DMS53 treated with DMSO at 0.1 percent for 48 hours (cell line): ENCODE measurements around the gene LYVE1.
"Not testable (repeated sequence)": the region's sequence is repeated elsewhere in the genome, so short reads cannot be mapped to it uniquely, and the experiment has no call there.

ENCODE experiments used
- DNase-seq: peaks from one replicate; lab custom pipeline; 2025; ENCODE audit not compliant: unreplicated experiment; lab: John Stamatoyannopoulos, UW

Gene LYVE1

GRCh38 chr11:10568486-10568941, at the start of gene LYVE1:
LYVE1 (minus strand) TSS chr11:10568665; CDS start chr11:10568532, 133 bp downstream.
- DNase-seq: no peak

GRCh38 chr11:10617551-10617950, 49.1 kb upstream of the LYVE1 start:
- no peak for DNase-seq

DNA sequence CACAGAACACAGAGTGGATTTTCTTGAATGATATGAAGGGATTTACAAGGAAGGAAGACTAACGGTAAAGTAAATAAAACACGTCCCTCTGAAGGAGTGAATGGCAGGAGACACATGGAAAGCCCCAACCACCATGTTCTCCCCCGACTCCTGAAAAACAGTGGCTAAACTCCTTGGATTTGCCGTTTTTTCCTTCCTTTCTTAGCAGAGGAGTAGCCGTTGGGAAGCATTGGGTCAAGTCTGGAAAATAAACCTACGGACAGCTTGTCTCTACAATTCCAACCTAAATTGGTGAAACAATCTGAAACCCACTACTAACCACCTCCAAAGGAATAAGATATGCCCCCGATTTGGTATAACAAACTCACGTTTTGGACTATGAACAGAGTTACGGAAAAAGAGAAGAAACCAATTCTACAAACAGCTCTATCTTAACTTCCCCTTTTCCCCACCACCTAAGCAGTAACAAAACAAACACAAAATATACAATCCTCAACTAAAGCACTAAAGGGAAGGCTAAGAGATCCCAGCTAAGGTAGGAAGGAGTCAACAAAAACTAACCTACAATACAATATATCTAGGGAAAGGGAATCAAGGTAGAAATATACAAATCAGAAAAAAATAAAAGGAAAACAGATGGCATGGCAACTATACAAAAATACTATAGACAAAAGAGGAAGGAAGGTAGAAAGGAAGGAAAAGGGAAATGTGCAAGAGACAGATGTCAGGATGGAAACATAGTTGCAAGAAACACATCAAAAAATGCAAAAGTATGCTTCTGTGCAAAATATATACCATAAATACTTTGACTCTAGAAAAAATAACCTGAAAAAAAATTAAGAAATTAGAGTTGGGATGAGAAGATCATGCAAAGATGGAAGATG, 43.8 kb upstream of the LYVE1 start:
- no peak for DNase-seq

- no peak for DNase-seq
Observed at GRCh38 chr11:10609636-10610035, 41.2 kb upstream of the LYVE1 start.

- no peak for DNase-seq
Observed at GRCh38 chr11:10608584-10608983, 40.1 kb upstream of the LYVE1 start.

DNA sequence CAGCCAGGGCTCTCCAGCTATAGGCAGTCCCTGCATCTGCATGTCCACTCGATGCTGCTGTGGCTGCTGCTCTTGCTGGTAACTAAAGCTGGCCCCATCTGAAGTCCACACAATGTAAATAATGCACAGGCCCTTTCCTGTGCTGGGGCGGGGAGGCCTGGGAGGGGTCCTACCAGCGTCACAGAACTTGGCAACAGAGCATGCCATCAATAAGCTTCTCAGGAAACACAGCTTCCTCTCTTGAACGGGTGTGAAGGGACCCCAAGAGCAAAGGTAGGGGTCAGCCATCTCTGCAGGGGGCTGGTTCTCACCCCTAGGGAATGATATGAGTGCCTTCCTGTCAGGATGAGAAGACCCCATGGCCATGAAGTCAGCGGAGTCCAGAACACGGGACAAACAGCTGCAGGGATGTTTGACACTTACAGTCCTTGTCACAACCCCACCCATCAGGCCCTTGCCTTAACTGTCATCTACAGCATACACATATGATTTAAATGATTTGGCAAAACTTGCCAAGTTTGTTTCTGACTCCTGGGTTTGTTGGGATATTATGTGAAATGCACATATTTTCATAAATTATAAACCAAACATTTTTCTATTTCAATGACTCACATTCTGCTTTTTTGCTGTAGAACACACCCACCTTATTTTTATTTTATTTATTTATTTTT, 39.1 kb upstream of the LYVE1 start:
- DNase-seq: no peak

- DNase-seq: no peak
Observed at GRCh38 chr11:10606536-10607208, 38.2 kb upstream of the LYVE1 start.

DNA sequence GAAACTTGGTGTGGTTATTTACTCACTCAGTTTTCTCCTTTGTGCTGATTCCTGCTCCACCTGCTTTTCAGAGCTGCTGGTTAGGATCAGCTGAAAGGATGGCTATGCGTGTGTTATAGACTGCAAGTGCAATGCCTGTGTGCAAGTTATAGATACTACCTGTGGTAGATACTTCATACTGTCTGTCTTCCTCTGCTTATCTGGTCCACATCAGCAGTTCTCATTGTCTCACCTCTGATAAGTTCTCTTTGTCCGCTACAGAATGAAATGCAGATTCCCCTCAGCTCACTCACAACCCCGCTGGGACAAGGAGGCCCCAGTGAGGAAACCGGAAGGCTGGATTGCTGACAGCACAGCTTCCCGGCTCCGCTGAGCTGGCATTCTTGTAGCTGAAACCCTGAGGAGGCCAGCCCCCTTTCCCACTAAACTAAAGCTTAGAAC, 37.5 kb upstream of the LYVE1 start:
- no peak for DNase-seq

GRCh38 chr11:10604798-10605197, 36.3 kb upstream of the LYVE1 start:
- no peak for DNase-seq

DNA sequence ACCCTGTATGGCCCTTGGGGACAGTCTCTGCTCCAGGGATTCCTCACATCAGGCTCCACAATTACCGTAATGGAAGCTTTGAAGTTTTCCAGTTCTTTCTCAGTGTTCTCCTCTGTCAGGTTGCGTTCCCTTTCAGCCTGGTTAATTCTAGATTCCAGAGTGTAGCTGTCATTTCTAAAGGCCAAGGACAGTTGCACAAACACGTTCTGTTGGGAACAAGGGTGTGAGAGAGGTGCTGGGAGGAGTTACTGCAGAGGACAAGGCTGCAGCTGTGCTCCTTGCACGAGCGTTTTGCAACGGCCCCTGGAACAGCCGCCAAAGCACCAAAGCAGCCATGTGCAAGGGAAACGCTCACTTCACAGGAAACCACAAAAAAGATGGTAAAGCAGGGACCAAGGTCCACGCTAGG, 35.9 kb upstream of the LYVE1 start:
- DNase-seq: no peak

DNA sequence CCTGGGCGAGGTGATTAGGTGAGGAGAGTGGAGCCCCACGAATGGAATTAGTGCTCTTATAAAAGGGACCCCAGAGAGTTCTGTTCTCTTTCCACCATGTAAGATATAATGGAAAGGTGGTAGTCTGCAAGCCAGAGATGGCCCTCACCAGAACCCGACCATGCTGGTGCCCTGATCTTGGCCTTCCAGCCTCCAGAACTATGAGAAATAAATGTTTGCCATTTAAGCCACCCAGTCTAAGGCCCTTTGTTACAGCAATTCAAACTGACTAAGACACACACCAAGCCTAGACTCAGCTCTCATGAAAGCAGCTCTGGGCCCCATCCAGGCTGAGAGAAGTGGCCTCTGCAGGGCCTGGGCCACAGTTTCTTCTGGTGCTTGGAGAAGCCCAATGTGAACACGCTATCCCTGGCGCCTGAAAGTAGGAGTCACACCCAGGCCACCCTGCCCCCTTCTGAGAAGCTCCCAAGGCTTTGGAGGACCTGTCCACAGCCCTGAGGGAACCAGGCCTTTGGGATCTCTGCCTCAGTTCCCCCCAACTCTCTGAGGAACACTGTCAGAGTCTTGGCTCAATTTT, 35.3 kb upstream of the LYVE1 start:
- DNase-seq: no peak

DNA sequence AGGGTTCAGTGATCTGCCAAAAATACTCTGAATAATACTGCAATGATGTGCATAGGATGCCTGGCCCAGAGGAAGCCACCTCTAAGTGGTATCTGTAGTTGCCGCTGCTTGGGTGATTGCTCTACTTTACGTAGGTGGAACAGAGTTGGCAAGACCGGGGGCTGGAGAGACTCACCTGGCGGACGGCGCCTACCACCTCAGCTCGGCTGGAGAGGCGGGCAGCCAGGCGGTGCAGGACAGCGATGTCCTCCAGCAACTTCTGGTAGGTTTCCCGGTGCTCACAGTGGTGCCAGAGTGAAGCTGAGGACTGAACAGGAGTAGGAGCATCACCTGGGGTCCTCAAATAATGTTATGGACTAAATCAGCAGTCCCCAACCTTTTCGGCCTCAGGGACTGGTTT, 34.5 kb upstream of the LYVE1 start:
- DNase-seq: no peak

DNA sequence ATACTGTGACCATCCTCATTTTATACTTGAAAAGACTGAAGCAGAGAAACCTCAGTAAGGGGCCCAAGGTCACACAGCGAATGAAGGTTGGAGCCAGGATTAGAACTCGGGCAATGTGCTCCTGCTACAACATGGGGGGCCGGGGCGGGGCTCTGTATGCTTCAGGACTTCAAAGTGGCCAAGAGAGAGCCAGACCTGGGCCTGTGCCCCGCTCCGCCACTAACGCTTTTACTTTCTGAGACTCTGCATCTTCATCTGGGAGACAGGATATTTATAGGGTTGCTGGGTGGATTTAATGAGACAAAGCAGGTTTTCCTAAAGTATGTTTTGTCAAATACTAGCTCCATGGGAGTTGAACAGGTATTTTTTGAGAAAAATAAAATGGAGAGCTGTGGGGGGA, 33.9 kb upstream of the LYVE1 start:
- DNase-seq: no peak

DNA sequence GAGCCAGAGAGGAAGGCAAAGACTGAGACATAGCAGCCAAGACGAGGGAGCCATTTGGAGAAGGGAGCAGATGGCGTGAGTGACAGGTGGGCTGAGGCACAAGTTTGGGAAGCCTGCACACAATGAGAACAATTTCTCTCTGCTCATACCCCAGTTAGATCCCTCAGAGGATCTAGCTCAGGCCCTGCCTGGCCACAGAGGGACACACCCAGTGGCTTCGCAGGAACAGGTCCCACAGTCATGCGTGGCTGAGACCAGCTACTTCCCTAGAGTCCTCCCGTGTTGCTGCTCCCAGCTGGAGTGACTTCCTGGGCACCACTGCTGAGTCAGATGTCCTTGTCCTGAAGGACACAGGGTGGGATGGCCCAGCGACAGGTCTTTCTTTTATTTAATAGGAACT, 33.4 kb upstream of the LYVE1 start:
- DNase-seq: no peak

DNA sequence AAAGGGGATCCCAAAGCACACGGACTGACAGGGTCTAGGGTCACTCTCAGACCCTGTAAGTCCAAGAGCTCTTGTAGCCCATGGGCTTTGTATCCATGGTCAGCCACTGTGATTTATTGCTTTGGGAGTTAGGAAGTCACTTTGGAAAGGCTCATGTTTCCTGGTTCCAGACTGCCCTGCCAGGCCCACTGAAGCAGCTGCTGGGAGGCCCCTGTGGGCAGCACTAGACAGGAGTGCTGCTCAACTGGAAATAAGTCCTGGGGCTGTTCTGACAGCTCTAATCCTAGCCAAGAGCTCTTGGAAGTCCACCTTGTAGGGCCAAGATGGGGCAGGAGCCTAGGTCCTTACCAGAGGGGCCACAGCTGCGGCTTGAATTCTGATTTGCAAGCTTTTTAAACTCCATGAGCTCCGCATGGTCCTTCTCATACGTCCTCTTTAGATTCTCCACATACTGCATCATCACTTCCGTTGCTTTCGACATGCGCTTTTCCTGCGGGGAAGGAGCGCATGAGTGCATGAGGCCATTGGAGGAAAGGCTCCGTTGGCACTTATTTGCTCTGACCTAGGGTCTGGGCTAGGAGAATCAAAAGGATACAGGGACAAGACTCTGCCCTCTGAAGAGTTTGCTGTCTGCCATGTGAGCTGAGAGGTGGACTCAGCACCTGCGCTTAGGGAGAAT, 32.2 kb upstream of the LYVE1 start:
- no peak for DNase-seq

- no peak for DNase-seq
Observed at GRCh38 chr11:10599388-10600175, 31.1 kb upstream of the LYVE1 start.

DNA sequence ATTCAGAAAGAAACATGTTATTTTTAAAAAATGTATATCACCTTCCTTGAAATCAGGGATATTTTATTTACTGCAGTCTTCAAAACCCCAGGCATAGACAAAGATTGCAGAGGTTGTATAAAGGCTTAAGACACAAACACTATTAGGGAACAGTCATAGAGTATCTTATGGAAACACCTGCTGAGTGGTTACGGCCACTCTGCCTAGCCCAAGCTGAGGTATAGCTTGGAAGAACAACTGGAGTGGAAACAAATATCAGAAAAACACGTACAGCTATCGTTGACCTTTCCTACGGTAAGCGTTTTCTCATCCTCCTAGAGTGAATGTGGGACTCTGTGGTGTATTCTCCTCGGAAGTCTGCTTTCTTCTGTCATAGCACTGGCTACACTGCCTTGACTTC, 30.4 kb upstream of the LYVE1 start:
- no peak for DNase-seq

DNA sequence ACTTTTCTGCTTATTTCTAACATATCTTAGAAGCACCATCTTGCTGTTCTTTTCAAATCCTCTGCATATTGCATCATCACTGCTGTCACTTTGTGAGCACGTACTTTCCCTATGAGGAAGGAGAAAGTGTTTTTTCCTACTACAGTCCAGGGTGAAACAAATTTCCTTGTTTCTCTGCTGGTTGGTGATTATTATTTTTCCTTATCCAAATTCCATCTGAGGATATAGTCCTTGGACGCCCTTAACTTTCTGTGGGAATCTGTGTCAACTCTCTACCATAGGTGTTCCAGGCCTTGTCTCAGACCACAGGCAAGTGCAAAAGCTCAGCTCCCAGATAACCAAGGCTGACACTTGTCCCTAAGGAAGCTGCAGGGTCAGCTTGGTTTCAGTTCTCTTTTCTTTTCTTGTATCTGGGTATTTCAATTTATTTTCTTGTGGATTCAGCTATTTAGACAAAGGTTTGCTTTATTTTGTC, 29.4 kb upstream of the LYVE1 start:
- no peak for DNase-seq

GRCh38 chr11:10595840-10596239, 27.4 kb upstream of the LYVE1 start:
- not testable (repeated sequence) for DNase-seq

DNA sequence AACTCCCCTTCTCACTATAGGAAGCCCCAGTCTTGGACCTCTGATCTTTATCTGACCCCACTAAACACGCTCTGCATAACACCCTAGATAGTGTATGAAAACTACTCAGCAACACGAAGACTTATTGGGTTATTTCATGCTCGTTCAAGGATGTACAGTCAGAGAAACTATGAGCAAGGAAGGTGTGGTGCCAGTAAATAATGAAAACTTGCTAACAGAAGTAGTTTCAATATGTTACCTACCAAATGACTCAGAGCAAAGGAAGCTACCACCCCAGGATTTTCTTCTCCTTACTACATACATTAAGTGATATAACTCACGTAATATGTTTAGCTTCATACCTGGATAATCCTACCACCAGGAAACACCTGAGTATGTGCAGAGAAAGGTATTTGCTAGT, 25.9 kb upstream of the LYVE1 start:
- no peak for DNase-seq
